Measurements from ENCODE around the gene MICU1.
"Not testable (repeated sequence)": the region's sequence is repeated elsewhere in the genome, so short reads cannot be mapped to it uniquely, and the experiment has no call there.

MICU1 gene

DNA sequence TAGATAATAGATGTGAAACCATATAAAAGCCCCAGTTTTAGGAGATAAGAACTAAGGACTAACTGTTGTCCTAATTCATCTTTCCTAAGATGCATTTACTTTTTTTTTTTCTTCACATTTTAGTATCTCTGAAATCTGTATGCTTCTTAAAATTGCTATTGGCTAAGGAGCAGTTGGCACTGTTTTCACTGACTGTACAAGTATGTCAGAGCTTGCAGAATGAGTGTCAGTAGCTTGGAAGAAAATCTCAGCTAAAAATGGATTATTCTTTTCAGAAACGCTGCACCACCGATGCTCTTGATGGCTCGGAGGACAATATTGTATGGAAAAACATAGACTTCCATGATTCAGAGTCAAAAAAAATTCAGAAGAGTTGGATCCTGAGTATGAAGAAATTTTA, 180.0 kb downstream of the MICU1 start:
- no peak overlapping the region for H3K4me3 Mint-ChIP-seq
- H3K27ac Mint-ChIP-seq, result no peak overlapping the region
- H3K36me3 Mint-ChIP-seq (ENCODE audit: low read depth), result peaks cover 20% of the 10 kb centered on the region
- H3K9me3 Mint-ChIP-seq, result peaks cover 11% of the 10 kb centered on the region
- H3K27me3 Mint-ChIP-seq (ENCODE audit: low read depth), result no peaks in the 10 kb centered on the region
- no peaks in the 10 kb centered on the region for H3K4me1 Mint-ChIP-seq
- TF ChIP-seq, protein P1, sequence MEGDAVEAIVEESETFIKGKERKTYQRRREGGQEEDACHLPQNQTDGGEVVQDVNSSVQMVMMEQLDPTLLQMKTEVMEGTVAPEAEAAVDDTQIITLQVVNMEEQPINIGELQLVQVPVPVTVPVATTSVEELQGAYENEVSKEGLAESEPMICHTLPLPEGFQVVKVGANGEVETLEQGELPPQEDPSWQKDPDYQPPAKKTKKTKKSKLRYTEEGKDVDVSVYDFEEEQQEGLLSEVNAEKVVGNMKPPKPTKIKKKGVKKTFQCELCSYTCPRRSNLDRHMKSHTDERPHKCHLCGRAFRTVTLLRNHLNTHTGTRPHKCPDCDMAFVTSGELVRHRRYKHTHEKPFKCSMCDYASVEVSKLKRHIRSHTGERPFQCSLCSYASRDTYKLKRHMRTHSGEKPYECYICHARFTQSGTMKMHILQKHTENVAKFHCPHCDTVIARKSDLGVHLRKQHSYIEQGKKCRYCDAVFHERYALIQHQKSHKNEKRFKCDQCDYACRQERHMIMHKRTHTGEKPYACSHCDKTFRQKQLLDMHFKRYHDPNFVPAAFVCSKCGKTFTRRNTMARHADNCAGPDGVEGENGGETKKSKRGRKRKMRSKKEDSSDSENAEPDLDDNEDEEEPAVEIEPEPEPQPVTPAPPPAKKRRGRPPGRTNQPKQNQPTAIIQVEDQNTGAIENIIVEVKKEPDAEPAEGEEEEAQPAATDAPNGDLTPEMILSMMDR (IDR thresholded peaks at IDR 0.05; ENCODE audit: unreplicated experiment in 3 of 3), result no peak

DNA sequence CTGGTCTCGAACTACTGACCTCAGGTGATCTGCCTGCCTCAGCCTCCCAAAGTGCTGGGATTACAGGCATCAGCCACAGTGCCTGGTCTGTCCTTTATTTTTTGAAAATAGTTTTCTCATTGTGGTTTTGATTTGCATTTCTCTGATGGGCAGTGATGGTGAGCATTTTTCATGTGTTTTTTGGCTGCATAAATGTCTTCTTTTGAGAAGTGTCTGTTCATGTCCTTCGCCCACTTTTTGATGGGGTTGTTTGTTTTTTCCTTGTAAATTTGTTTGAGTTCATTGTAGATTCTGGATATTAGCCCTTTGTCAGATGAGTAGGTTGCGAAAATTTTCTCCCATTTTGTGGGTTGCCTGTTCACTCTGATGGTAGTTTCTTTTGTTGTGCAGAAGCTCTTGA, 182.9 kb downstream of the MICU1 start:
- peaks cover 33% of the 10 kb centered on the region for H3K9me3 Mint-ChIP-seq

DNA sequence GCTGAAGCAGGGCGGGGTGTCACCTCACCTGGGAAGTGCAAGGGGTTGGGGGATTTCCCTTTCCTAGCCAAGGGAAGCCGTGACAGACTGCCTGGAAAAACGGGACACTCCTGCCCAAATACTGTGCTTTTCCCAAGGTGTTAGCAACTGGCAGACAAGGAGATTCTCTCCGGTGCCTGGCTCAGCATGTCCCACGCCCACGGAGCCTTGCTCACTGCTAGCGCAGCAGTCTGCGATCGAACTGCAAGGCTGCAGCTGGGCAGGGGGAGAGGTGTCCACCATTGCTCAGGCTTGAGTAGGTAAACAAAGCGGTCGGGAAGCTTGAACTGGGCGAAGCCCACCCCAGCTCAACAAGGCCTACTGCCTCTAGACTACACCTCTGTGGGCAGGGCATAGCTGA, 190.3 kb downstream of the MICU1 start:
- Mint-ChIP-seq H3K9me3 (peaks cover 29% of the 10 kb centered on the region), H3K27me3 (ENCODE audit: low read depth) (no peaks in the 10 kb centered on the region), H3K36me3 (ENCODE audit: low read depth) (peaks cover 30% of the 10 kb centered on the region), H3K27ac (no peak overlapping the region), H3K4me3 (no peak overlapping the region), H3K4me1 (no peaks in the 10 kb centered on the region)
- TF ChIP-seq, protein P1 (IDR thresholded peaks at IDR 0.05; ENCODE audit: unreplicated experiment in 3 of 3), result no peak

More for the DNA sequence above, 182.9 kb downstream of the MICU1 start:
- not testable (repeated sequence) for H3K27ac Mint-ChIP-seq; H3K27me3 Mint-ChIP-seq (ENCODE audit: low read depth); H3K4me1 Mint-ChIP-seq; H3K4me3 Mint-ChIP-seq
- peaks cover 34% of the 10 kb centered on the region for H3K36me3 Mint-ChIP-seq (ENCODE audit: low read depth)

DNA sequence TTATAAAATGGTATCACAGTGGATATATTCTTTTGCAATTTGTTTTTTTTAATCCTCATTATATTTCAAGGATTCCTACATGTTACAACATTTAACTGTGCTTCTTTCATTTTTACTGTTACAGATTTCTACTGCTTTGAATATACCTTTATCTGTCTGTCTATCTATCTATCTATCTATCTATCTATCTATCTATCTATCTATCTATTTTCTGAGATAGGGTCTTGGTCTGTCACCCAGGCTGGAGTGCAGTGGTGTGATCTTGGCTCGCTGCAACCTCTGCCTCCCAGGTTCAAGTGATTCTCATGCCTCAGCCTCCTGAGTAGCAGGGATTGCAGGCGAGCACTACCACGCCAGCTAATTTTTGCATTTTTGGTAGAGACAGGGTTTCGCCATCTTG, 194.9 kb downstream of the MICU1 start:
- not testable (repeated sequence) for H3K4me3 Mint-ChIP-seq; H3K27ac Mint-ChIP-seq; H3K9me3 Mint-ChIP-seq; H3K4me1 Mint-ChIP-seq; H3K36me3 Mint-ChIP-seq (ENCODE audit: low read depth); H3K27me3 Mint-ChIP-seq (ENCODE audit: low read depth)

DNA sequence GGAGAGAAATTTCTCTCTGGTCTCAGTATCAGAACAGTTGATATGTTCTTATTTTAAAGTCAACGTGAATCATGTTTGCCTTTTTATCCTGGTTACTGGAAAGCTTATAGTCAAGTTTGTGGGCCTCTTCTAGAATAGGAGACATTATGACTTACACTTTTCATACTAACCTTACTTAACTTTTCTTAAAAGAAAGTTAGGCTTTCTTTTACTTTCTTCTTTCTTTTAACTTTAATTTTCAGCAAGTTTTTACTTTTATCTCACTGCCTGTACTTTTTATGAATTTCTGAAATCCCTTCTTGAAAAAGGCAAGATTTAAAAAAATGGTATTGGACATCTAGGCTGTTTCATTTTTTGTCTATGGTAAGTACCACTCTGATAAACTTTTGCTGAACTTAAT, 195.9 kb downstream of the MICU1 start:
- Mint-ChIP-seq H3K27ac (no peak overlapping the region), H3K9me3 (no peaks in the 10 kb centered on the region), H3K36me3 (ENCODE audit: low read depth) (no peaks in the 10 kb centered on the region), H3K4me1 (peaks cover 16% of the 10 kb centered on the region), H3K4me3 (no peak overlapping the region), H3K27me3 (ENCODE audit: low read depth) (no peaks in the 10 kb centered on the region)
- TF ChIP-seq, protein P1 (IDR thresholded peaks at IDR 0.05; ENCODE audit: unreplicated experiment in 3 of 3), result no peak

DNA sequence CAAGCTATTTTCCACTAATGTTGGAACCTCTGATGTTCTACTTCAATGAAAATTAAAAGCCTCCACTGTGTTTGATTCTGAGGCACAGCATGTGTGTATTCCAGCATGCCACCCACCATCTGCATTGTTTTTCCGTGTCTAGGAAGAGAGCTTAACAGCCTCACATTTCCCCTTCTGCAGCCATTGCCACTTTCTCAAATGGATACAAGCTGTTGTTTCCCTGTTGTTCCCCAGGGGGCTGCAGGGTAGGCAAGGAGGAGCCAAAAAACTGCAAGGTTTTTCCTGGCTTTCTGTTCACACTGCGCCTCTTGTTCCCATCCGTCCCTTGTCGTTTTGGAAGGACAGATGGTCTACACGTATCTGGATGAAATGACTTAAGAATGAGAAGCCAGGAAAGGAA, 198.9 kb downstream of the MICU1 start:
- H3K4me3 Mint-ChIP-seq, result no peak overlapping the region
- no peaks in the 10 kb centered on the region for H3K27me3 Mint-ChIP-seq (ENCODE audit: low read depth)
- TF ChIP-seq, protein P1 (IDR thresholded peaks at IDR 0.05; ENCODE audit: unreplicated experiment in 3 of 3), result no peak
- peak overlapping the region; percentile 72 to 80 (median 76) for H3K27ac Mint-ChIP-seq
- peaks cover 18% of the 10 kb centered on the region for H3K4me1 Mint-ChIP-seq
- H3K9me3 Mint-ChIP-seq, result no peaks in the 10 kb centered on the region
- peaks cover 12% of the 10 kb centered on the region for H3K36me3 Mint-ChIP-seq (ENCODE audit: low read depth)

DNA sequence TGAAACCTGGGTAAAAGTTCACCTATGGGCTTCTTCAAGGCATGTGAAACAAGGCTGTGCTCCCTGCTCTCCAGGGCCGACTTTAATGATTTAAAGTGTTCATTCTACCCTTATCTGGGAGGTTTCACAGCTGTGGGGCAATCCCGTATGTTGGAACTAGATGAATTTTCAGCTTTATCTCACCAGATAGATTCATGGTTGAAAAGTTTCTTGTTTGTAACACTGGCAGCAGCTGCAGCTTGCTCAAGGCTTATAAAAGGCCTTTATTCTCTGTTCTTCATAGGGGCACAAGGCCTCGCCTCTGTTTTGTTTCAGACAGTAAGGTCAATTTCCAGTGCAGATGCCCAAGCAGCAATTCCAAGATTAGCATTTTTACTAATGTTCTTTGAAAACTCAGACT, 200.7 kb downstream of the MICU1 start:
- Mint-ChIP-seq H3K27ac (peak overlapping the region; percentile 77 to 85 (median 81)), H3K9me3 (no peaks in the 10 kb centered on the region), H3K4me3 (no peak overlapping the region), H3K27me3 (ENCODE audit: low read depth) (no peaks in the 10 kb centered on the region), H3K36me3 (ENCODE audit: low read depth) (peaks cover 27% of the 10 kb centered on the region), H3K4me1 (peaks cover 18% of the 10 kb centered on the region)
- TF ChIP-seq, protein P1 (IDR thresholded peaks at IDR 0.05; ENCODE audit: unreplicated experiment in 3 of 3), result no peak

All from nephron (organoid).